IPS-18c (cell line): ENCODE measurements around the gene LAPTM4A.
A peak's percentile ranks its signal among the peaks of the same experiment; 100 is the strongest.
"Not testable (repeated sequence)": the region's sequence is repeated elsewhere in the genome, so short reads cannot be mapped to it uniquely, and the experiment has no call there.

Experiments
- H3K4me3 ChIP-seq: 2 replicates; pipeline ENCODE4 v1.7.0; 2013; ENCODE audit warnings: low read depth, mild to moderate bottlenecking, low read length, moderate library complexity; ENCODE audit not compliant: insufficient read depth
- H3K9me3 ChIP-seq: one replicate; pipeline ENCODE4 v1.6.1; 2013; ENCODE audit warnings: mild to moderate bottlenecking, low read length, moderate library complexity; ENCODE audit not compliant: control insufficient read depth, insufficient read depth

LAPTM4A gene

GRCh38 chr2:20051532-20052228 is at the start of gene LAPTM4A:
Gene LAPTM4A (minus strand): TSS chr2:20051628. CDS start chr2:20051520, 108 bp downstream.
- H3K4me3 ChIP-seq = peak within 1 kb of the TSS; percentile 85
- no peaks in the 10 kb centered on the region for H3K9me3 ChIP-seq

- H3K4me3 ChIP-seq = no peak overlapping the region
- no peaks in the 10 kb centered on the region for H3K9me3 ChIP-seq
These were observed 49.3 kb upstream of the LAPTM4A start for GRCh38 chr2:20100711-20101110.

GRCh38 chr2:20099780-20100179 is 48.4 kb upstream of the LAPTM4A start:
- Histone ChIP-seq H3K9me3 (no peaks in the 10 kb centered on the region), H3K4me3 (no peak overlapping the region)

- Histone ChIP-seq H3K4me3 (no peak overlapping the region), H3K9me3 (no peaks in the 10 kb centered on the region)
These were observed 46.7 kb upstream of the LAPTM4A start for GRCh38 chr2:20097889-20098714.

GRCh38 chr2:20095469-20095868 is 44.0 kb upstream of the LAPTM4A start:
- Histone ChIP-seq H3K4me3 (no peak overlapping the region), H3K9me3 (peaks cover 6% of the 10 kb centered on the region)

GRCh38 chr2:20094955-20095354 is 43.5 kb upstream of the LAPTM4A start:
- Histone ChIP-seq H3K9me3 (peaks cover 6% of the 10 kb centered on the region), H3K4me3 (no peak overlapping the region)

GRCh38 chr2:20094142-20094755 is 42.8 kb upstream of the LAPTM4A start:
- peaks cover 6% of the 10 kb centered on the region for H3K9me3 ChIP-seq

GRCh38 chr2:20093263-20094141 is 42.1 kb upstream of the LAPTM4A start:
- no peak overlapping the region for H3K4me3 ChIP-seq
- peaks cover 6% of the 10 kb centered on the region for H3K9me3 ChIP-seq

More at GRCh38 chr2:20094142-20094755, 42.8 kb upstream of the LAPTM4A start:
- no peak overlapping the region for H3K4me3 ChIP-seq

GRCh38 chr2:20092901-20093235 is 41.4 kb upstream of the LAPTM4A start:
- Histone ChIP-seq H3K9me3 (peaks cover 6% of the 10 kb centered on the region), H3K4me3 (no peak overlapping the region)

GRCh38 chr2:20092226-20092900 is 40.9 kb upstream of the LAPTM4A start:
- peaks cover 6% of the 10 kb centered on the region for H3K9me3 ChIP-seq
- H3K4me3 ChIP-seq = no peak overlapping the region

GRCh38 chr2:20091305-20091991 is 40.0 kb upstream of the LAPTM4A start:
- H3K4me3 ChIP-seq = no peak overlapping the region
- peaks cover 6% of the 10 kb centered on the region for H3K9me3 ChIP-seq

GRCh38 chr2:20089715-20090464 is 38.5 kb upstream of the LAPTM4A start:
- Histone ChIP-seq H3K4me3 (no peak overlapping the region), H3K9me3 (peaks cover 6% of the 10 kb centered on the region)

- not testable (repeated sequence) for H3K9me3 ChIP-seq, H3K4me3 ChIP-seq
These were observed 34.5 kb upstream of the LAPTM4A start for GRCh38 chr2:20085909-20086308.

GRCh38 chr2:20082812-20083211 is 31.4 kb upstream of the LAPTM4A start:
- not testable (repeated sequence) for H3K4me3 ChIP-seq, H3K9me3 ChIP-seq

- H3K9me3 ChIP-seq = no peaks in the 10 kb centered on the region
- no peak overlapping the region for H3K4me3 ChIP-seq
These were observed 30.4 kb upstream of the LAPTM4A start for GRCh38 chr2:20081841-20082240.
